ENCODE results near the gene GDF11.

DNA sequence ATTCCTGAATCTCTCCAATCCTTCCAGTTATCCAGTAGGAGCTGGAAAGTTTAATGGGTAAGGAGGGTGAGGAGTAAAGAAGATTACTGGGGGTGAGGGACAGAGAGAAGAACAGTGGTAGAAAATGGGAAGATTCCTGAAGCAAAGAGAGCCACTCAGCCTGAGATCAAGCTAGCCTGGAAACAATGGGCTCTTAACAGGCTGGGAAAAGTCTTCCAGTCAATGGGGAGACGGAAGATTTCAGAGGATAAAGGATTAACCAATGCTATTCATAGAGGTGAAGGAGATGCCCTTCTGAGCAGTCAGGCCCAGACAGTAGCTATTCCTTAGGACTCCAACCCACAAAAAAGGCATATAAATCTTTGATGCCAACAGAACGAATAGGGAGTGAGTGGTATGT, 14.8 kb downstream of the GDF11 start:
- TF ChIP-seq, protein P1, sequence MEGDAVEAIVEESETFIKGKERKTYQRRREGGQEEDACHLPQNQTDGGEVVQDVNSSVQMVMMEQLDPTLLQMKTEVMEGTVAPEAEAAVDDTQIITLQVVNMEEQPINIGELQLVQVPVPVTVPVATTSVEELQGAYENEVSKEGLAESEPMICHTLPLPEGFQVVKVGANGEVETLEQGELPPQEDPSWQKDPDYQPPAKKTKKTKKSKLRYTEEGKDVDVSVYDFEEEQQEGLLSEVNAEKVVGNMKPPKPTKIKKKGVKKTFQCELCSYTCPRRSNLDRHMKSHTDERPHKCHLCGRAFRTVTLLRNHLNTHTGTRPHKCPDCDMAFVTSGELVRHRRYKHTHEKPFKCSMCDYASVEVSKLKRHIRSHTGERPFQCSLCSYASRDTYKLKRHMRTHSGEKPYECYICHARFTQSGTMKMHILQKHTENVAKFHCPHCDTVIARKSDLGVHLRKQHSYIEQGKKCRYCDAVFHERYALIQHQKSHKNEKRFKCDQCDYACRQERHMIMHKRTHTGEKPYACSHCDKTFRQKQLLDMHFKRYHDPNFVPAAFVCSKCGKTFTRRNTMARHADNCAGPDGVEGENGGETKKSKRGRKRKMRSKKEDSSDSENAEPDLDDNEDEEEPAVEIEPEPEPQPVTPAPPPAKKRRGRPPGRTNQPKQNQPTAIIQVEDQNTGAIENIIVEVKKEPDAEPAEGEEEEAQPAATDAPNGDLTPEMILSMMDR (IDR thresholded peaks at IDR 0.05), result no peak
- TF ChIP-seq POLR2A (IDR thresholded peaks at IDR 0.05) (no peak), POLR2AphosphoS5 (IDR thresholded peaks at IDR 0.05) (no peak)
